Left hindlimb (tissue), 1 donor: ENCODE measurements around the gene EIF3C.
"Not testable (repeated sequence)": the region's sequence is repeated elsewhere in the genome, so short reads cannot be mapped to it uniquely, and the experiment has no call there.

Experiments used
- DNase-seq: peaks from one replicate; pipeline ENCODE4 v3.0.0-alpha.2; 2018

The EIF3C gene

DNA sequence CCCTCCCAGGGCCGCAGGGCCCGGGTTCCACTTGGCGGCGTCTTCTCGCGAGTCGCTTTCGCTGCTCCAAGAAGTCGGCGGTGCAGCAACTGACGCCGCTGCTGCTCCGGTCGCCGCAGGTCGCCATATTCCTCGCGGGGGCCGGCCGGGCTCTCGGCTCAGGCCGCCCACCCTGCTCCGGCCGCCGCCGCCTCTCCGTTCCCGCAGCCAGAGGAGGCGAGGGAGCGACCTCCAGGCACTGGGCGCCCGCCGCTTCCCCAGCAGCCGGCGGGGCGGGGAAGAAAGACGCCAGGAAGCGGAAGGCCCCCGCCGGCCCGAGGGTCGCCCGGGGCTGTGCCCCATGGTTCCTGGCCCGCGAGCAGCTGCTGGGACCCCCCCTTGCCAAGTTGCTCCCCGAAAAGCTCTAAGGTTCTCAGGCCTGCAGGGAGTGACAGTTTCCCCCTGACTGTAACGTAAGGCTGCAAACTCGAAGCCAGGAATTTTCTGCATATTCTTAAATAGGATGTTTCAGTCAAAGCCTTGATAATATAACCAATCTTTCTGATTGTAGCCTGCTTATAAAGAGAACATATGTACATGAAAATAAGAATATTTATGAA is 39.3 kb downstream of the EIF3C start:
- not testable (repeated sequence) for DNase-seq

DNA sequence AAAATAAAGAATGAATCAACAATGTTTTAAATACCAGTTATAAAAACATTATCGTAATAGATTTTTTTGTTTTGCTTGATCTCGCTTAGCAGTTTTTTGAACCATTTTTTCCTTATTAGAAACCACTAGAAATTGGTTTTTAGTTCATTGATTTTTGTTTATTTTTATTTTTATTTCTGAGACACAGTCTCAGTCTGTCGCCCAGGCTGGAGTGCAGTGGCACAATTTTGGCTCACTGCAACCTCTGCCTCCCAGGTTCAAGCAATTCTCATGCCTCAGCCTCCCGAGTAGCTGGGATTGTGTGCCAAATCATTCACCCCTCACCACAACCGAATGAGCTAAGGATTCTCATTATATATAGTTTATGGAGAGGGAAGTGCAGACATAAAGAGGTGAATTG is 40.2 kb downstream of the EIF3C start, which contains the start of gene NPIPB9:
NPIPB9 (plus strand) TSS at position 301 of the 400 bp plus-strand sequence.
- not testable (repeated sequence) for DNase-seq

DNA sequence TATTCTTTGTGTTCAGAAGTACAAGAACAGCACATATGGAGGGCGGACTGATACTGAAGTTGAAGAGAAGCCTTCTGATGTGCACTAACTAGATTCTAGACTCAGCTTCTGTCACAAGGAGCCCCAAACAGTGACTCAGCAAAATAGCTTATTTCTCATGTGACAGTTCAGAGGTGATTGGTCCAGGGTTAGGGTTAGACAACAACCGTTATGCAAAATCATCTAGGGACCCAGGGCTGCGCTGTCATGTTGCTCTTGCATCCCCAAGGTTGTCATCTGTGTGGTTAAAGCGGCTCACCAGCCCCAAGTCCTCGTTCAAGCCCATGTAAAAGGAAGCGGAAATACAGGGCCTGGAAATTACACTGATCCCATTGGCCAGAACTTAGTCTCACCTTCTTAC is 70.4 kb downstream of the EIF3C start:
- DNase-seq, result not testable (repeated sequence)

DNA sequence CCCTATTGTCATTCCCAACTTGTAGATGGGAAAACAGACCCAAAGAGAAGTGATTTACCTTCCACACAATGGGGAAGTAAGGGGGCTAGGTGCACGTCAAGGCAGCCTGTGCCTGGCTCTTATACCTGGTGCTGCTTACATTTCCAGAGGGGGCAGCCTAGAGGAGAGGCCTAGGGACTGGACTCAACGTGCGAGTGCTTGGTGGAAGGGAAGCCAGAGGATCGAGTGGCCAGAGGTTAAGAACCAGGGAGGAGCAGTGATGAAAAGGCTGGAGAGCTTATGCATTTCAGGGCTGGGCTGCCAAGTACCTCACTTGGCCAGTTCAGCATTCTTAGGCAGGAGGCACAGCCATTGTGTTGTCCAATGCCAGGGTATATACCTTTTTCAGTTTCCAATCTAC is 71.1 kb downstream of the EIF3C start:
- DNase-seq, result not testable (repeated sequence)
